Activated naive CD8-positive, alpha-beta T cell (primary cell): ENCODE measurements around the gene ARL14EPL.

Experiments
- H3K27ac Mint-ChIP-seq: one replicate; pipeline ENCODE4 v1.8.0; 2021; ENCODE audit warnings: mixed read lengths
- H3K27me3 Mint-ChIP-seq: one replicate; pipeline ENCODE4 v1.8.0; 2021; ENCODE audit warnings: mixed read lengths
- H3K36me3 Mint-ChIP-seq: one replicate; pipeline ENCODE4 v1.8.0; 2021; ENCODE audit warnings: mixed read lengths
- H3K4me1 Mint-ChIP-seq: one replicate; pipeline ENCODE4 v1.8.0; 2021; ENCODE audit warnings: low read depth, mixed read lengths
- H3K4me3 Mint-ChIP-seq: one replicate; pipeline ENCODE4 v1.8.0; 2021; ENCODE audit warnings: mild to moderate bottlenecking, mixed read lengths
- H3K9me3 Mint-ChIP-seq: one replicate; pipeline ENCODE4 v1.8.0; 2021; ENCODE audit warnings: low read depth, mixed read lengths

ARL14EPL gene

DNA sequence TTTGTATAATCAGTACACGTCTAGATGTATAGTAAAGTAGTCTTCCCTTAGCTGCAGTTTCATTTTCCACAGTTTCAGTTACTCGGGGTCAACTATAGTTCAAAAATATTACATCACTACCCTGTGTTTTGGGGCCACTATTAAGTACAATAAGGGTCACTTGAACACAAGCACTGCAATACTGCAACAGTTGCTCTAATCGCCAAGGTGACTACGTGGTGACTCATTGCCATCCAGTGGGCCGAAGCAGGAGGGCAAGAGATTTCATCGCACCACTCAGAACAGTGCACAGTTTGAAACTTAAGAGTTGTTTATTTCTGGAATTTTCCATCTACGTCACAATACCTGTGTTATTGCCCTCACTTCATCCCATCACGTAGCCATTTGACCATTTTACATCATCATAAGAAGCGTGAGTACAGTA is at the start of gene ARL14EPL:
Gene ARL14EPL, plus strand, starts transcription at position 379 of the 424 bp plus-strand sequence. CDS start 18,994 bp downstream, outside the sequence.
- Mint-ChIP-seq H3K27ac (no peak within 1 kb of the TSS), H3K4me1 (peaks cover 3% of the 10 kb centered on the region)

DNA sequence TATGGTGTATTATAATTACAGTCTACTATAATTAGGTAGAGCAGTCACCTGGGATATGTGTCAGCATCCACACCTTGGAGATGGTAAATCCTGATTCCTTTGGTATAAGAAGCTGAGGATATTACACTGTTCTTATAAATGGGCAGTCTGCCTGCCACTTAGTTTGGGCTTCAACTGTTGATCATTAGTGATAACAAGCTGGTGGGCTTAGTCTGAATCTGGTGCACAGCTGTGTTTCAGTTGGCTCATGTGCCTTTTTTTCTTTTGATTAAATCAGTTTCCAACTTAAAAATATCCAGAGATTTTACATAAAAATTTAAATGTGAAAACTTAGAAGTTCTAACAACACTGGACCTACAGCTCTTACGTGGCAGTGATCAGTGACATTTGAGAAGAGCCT is 48.8 kb upstream of the ARL14EPL start:
- Mint-ChIP-seq H3K9me3 (no peaks in the 10 kb centered on the region), H3K4me3 (no peak overlapping the region), H3K27ac (no peak overlapping the region), H3K36me3 (no peaks in the 10 kb centered on the region), H3K27me3 (peaks cover 17% of the 10 kb centered on the region), H3K4me1 (no peaks in the 10 kb centered on the region)

More for the DNA sequence above, at the start of gene ARL14EPL:
- Mint-ChIP-seq H3K9me3 (no peaks in the 10 kb centered on the region), H3K27me3 (peaks cover 18% of the 10 kb centered on the region), H3K36me3 (no peaks in the 10 kb centered on the region), H3K4me3 (no peak within 1 kb of the TSS)

DNA sequence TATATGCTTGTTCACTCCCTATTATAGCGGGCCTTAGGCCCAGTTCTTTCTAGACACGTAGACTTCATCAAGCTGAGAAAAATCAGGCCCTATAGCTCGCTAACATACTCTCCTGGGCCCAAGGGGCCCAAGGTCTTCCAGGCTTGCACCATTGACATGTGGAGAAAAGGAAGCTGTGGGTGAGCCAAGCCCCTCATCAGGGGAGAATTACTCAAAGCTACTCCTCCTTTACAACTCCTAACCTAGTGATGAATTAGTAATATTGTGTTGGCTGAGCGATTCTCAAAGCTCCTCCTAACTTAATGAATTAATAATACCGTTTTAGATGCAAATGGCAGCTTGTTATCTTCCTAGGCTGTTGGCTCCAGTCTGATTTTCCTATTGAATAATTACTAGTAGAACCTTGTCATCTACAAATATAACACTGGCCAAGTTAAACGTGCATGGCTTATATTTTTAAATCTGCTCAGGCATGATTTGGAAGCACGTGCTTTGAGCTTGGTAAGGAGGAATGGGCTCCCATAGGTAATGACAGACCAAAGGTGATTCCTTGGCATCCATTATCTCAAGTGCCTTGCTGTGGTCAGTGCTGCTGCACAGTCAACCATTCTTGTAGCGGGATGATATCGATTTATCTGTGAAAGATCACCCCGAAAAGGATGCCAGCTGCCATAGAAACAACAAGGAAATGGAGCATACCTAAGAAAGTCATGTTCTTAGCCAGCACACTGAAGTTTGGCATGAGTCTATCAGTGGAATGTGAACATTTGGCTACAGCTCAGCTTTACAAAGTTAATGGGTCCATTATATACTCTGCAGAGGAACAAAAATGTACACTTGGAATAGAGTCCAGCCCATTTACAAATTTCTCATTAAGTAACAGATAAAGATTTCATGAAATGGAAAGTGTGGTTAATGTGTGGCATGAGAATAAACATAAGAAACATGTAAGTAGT is 46.2 kb upstream of the ARL14EPL start:
- H3K4me1 Mint-ChIP-seq: no peaks in the 10 kb centered on the region
- H3K4me3 Mint-ChIP-seq: no peak overlapping the region
- no peaks in the 10 kb centered on the region for H3K9me3 Mint-ChIP-seq
- H3K27ac Mint-ChIP-seq: no peak overlapping the region
- peaks cover 6% of the 10 kb centered on the region for H3K27me3 Mint-ChIP-seq
- H3K36me3 Mint-ChIP-seq: no peaks in the 10 kb centered on the region

DNA sequence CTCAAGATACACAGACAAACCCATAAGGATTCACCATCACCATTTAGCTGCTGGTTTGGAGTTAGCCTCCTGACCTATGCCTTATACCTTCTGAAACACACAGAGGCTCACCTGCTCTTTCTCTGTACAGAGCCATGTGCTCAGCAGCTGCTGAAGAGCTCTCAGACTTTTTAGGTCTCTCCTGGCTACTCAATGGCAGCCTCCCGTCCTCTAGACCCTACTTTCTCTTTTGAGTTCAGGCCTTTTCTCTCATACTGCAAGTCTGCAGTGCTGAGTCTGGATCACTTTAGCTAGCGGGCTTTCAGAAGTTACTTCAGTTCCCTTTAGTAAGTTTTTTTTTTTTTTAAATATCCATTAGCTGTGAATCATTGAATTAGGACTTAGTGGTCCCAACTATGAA is 44.3 kb upstream of the ARL14EPL start:
- H3K4me1 Mint-ChIP-seq: no peaks in the 10 kb centered on the region
- H3K27me3 Mint-ChIP-seq: peaks cover 3% of the 10 kb centered on the region
- H3K27ac Mint-ChIP-seq: no peak overlapping the region
- no peak overlapping the region for H3K4me3 Mint-ChIP-seq
- no peaks in the 10 kb centered on the region for H3K36me3 Mint-ChIP-seq
- H3K9me3 Mint-ChIP-seq: no peaks in the 10 kb centered on the region

DNA sequence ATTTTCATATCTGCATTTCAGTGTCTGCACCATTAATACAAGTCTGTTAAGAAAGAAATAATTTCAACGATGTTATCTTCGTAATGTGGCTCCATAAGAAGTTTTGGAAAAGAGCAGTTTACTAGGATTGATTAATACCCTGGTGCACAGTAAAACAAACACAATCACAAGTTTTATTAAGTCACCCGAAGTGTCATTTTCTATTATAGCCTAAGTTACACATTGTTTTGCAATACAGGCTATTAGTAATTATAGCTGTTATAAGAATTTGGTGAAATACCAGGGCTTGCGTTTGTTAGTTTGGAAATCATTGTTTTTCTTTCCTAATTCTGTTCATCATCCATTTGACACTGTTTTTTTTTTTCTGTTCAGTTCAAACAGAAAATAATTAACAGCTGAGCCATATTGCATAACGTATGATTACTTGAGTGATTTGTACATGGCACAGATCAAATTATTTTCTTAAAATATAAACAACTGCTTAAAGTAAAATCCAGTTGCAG is 39.4 kb upstream of the ARL14EPL start:
- Mint-ChIP-seq H3K27ac (no peak overlapping the region), H3K4me1 (no peaks in the 10 kb centered on the region), H3K4me3 (no peak overlapping the region), H3K36me3 (no peaks in the 10 kb centered on the region), H3K27me3 (peaks cover 8% of the 10 kb centered on the region), H3K9me3 (no peaks in the 10 kb centered on the region)

DNA sequence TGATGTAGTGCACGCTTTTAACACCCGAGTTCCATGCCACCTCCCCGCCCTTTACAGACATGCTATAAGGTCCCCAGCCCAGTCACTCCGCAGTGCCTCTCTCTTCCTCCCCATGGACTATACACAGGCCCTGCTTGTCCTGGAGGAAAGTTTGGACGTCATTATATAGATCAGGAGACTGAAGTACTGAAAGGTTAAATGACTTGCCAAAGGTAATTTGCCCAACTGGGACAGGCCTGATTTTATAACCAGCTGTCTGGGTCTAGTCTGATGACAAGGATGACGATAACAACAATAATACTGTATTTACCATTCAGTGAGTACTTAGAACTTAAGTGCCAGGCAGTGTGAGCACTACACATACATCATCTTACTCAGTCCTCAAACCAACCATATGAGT is 36.9 kb upstream of the ARL14EPL start:
- no peaks in the 10 kb centered on the region for H3K9me3 Mint-ChIP-seq
- H3K27ac Mint-ChIP-seq: no peak overlapping the region
- no peak overlapping the region for H3K4me3 Mint-ChIP-seq
- H3K36me3 Mint-ChIP-seq: no peaks in the 10 kb centered on the region
- no peaks in the 10 kb centered on the region for H3K4me1 Mint-ChIP-seq
- H3K27me3 Mint-ChIP-seq: peaks cover 8% of the 10 kb centered on the region

DNA sequence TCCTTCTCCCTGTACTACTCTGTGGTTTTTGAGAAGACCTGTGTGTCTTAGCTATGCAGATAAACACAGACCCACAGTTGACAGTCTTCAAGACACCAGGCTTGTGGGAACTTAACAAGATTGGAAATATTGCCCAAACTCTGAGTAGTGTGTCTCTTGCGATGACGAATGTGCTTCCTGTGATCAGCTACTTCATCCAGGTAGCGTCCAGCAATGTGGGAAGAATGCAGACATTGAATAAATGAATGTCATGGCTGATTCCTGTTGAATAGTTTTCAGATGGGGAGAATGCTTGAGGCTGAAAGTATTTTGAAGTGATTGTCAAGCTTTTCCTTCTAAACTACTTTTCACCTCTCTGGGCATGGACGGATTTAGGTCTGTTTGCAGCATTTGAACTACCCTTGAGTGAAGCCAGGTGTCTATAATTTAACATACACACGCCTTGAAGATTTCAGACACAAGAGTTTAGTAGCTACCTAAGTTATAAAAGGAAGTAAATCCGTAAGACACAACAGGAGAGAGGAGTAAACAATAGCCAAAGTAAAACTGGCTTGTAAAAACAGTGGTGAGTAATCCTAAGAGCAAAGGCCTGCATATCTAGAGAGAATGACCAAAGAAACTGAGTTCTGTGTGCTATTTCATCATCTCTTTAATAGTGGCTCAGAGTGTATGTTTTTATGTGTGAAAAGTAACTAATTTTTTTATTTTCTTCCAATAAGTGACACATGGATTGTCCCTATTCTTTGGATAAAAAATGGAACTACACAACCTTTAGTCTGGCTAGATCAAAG is 30.0 kb upstream of the ARL14EPL start:
- Mint-ChIP-seq H3K36me3 (no peaks in the 10 kb centered on the region), H3K4me1 (no peaks in the 10 kb centered on the region), H3K4me3 (no peak overlapping the region), H3K27me3 (peaks cover 3% of the 10 kb centered on the region), H3K27ac (no peak overlapping the region), H3K9me3 (no peaks in the 10 kb centered on the region)

DNA sequence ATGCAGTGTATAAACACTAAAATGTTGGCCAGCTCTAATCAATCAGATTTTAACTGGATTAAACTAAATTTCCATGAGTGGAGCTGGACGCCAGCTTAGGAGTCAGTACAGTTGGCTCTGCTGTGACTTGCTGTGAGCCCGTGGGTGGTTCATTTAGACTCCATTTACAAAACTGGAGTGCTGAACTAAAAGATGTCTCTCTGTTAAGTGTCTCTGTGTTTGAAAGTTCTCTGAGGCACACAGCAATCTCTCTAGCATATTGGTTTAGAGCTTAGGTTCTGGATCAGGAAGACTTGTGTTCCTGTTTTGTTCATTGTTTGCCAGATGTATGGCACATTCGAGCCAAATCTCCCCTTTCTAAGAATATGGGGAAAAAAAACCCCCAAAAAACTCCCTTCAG is 28.0 kb upstream of the ARL14EPL start:
- no peak overlapping the region for H3K4me3 Mint-ChIP-seq
- peaks cover 3% of the 10 kb centered on the region for H3K27me3 Mint-ChIP-seq
- no peaks in the 10 kb centered on the region for H3K9me3 Mint-ChIP-seq
- H3K36me3 Mint-ChIP-seq: no peaks in the 10 kb centered on the region
- H3K27ac Mint-ChIP-seq: no peak overlapping the region
- no peaks in the 10 kb centered on the region for H3K4me1 Mint-ChIP-seq

DNA sequence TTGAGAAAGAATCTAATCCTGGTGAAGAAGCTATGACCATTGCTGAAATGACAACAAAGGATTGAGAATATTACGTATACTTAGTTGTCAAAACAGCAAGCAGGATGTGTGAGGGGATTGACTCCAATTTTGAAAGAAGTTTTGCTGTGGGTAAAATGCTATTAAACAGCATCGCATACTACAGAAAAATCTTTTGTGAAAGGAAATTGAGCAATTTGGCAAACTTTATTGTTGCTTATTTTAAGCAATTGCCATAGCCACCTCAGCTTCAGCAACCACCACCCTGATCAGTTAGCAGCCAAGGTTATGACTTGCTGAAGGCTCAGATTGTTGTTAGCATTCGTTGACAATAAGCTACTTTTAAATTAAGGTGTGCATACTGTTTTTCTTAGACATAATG is 22.5 kb upstream of the ARL14EPL start:
- H3K4me1 Mint-ChIP-seq: no peaks in the 10 kb centered on the region
- no peaks in the 10 kb centered on the region for H3K9me3 Mint-ChIP-seq
- H3K27ac Mint-ChIP-seq: no peak overlapping the region
- H3K36me3 Mint-ChIP-seq: no peaks in the 10 kb centered on the region
- peaks cover 3% of the 10 kb centered on the region for H3K27me3 Mint-ChIP-seq
- no peak overlapping the region for H3K4me3 Mint-ChIP-seq

DNA sequence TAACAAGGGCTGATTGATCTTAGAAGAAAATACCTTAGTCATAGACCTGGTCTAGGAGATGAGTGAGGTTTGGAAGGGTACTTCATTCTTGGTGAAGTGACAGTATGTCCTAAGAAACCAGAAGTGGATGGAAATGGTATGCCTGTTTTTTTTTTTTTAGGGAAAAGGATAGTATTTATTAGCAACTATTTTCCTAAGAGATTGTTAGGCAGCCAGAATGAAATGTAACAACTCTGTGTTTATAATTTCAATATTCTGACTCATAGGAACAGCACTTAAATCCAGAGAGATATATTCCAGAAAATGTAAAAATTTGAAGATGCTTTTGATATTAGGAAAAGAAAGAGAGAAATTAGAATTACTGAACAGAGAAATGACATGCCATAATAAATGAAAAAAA is 21.2 kb upstream of the ARL14EPL start:
- Mint-ChIP-seq H3K4me1 (no peaks in the 10 kb centered on the region), H3K27ac (no peak overlapping the region), H3K36me3 (no peaks in the 10 kb centered on the region), H3K27me3 (peaks cover 3% of the 10 kb centered on the region), H3K4me3 (no peak overlapping the region), H3K9me3 (no peaks in the 10 kb centered on the region)

DNA sequence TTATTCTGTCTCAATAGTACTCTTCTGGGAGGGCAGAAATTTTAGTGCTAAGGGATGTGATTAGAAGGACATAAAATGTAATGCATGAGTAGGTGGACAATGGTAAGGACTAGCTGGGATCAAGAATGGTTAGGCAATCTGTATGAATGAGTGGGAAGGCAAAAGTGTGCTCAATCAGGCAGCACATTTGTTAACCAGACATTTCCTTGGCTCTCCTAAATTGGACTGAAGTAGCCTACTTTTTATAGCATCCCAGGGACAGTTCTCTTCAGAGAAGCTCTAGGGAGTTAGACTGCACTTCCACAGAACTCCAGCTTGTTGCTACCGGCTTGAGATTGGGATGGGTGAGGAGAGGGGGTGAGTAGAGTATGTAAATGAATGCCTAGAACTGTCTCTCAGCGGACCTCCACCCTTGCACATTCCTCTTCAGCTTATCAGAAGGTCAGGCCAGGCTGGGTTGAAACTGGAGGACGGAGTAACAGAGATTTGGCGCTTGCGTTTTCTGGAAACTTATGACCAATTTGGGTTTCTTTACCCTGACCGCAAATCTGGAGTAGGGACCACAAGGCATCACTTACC is 19.0 kb upstream of the ARL14EPL start:
- no peak overlapping the region for H3K4me3 Mint-ChIP-seq
- H3K4me1 Mint-ChIP-seq: no peaks in the 10 kb centered on the region

DNA sequence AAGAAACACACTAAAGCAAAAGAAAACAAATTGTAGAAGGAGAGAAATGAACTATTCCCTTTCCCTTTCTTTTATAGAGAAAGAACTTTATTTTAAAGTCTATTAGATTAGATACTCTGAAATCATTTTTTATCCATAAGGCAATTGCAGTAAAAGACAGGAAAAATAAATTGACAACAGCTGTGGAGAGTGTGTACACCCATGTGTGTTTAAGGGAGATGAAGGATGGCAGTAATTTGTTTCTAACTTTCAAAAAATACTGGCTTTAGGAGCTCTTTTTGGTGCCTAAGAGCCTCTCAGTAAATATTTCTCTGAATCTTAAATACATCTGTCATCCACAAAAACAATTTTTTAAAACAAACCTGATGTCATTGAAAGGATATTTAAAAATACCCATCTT is 18.3 kb upstream of the ARL14EPL start:
- no peaks in the 10 kb centered on the region for H3K36me3 Mint-ChIP-seq
- H3K4me1 Mint-ChIP-seq: no peaks in the 10 kb centered on the region
- H3K27me3 Mint-ChIP-seq: peaks cover 5% of the 10 kb centered on the region
- no peaks in the 10 kb centered on the region for H3K9me3 Mint-ChIP-seq
- no peak overlapping the region for H3K27ac Mint-ChIP-seq
- H3K4me3 Mint-ChIP-seq: no peak overlapping the region

More for the DNA sequence above, 19.0 kb upstream of the ARL14EPL start:
- Mint-ChIP-seq H3K27me3 (peaks cover 3% of the 10 kb centered on the region), H3K27ac (no peak overlapping the region), H3K9me3 (no peaks in the 10 kb centered on the region), H3K36me3 (no peaks in the 10 kb centered on the region)

DNA sequence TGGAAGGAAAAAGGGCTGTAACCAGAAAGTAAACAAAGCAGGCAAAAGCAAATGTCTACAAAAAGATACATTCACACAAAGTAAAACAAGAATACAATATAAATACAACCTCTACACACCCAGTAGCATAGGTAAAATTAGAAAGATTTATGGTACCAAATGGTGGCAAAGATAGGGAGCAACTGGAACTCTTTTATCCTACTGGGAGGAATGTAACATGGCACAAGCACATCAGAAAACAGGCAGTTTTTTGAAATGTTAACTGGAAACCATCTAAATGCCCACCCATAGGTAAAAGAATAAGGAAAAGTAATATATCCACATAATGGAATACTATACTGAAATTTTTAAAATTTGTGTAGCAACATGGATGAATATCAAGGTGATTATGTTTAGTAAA is 8.7 kb upstream of the ARL14EPL start:
- Mint-ChIP-seq H3K4me1 (no peaks in the 10 kb centered on the region), H3K27me3 (peaks cover 7% of the 10 kb centered on the region), H3K4me3 (no peak overlapping the region), H3K9me3 (no peaks in the 10 kb centered on the region), H3K27ac (no peak overlapping the region), H3K36me3 (no peaks in the 10 kb centered on the region)

DNA sequence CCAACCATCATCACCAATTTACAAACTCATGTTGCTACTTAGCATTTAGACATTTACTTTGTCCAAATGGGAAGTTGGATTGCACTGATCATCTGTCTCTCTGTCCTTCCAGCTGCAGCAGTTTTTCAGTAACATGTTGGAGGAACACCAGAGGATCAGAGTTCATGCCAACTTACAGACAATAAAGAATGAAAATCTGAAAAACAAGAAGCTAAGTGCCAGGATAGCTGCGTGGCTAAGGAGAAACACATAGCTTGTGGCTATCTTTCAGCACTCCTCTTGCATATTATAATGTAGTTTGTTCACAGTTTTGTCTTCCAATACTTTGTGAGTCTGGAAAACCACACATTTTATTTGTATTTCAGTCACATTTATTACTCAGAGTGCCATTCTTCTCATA is 6.4 kb upstream of the ARL14EPL start:
- Mint-ChIP-seq H3K9me3 (no peaks in the 10 kb centered on the region), H3K36me3 (no peaks in the 10 kb centered on the region), H3K27me3 (peaks cover 8% of the 10 kb centered on the region), H3K4me1 (no peaks in the 10 kb centered on the region), H3K4me3 (no peak overlapping the region), H3K27ac (no peak overlapping the region)

DNA sequence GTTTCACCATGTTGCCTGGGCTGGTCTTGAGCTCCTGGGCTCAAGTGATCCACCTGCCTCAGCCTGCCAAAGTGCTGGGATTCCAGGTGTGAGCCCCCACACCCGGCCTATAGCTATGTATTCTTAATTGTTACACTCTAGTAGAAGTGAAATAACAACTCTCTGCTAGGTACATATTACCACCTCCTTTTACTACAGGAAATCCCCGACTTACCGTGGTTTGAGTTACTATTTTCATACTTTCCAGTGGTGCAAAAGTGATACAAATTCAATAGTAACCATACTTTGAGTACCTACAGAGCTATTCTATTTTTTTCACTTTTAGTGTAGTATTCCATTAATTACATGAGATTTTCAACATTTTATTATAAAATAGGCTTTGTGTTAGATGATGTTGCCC is 719 bp downstream of the ARL14EPL start:
- no peaks in the 10 kb centered on the region for H3K36me3 Mint-ChIP-seq
- H3K27me3 Mint-ChIP-seq: peaks cover 16% of the 10 kb centered on the region
- H3K4me3 Mint-ChIP-seq: no peak overlapping the region
- no peaks in the 10 kb centered on the region for H3K9me3 Mint-ChIP-seq
- peaks cover 3% of the 10 kb centered on the region for H3K4me1 Mint-ChIP-seq
- no peak overlapping the region for H3K27ac Mint-ChIP-seq
